Sigmoid colon (tissue), 4 donors: ENCODE results near the gene CLEC20A.

ENCODE experiments used
- EP300 ChIP-seq, 4 donors: sonication (generic); formaldehyde crosslinking; IDR thresholded peaks; one replicate each; pipeline ENCODE4 v1.6.1; 2017; ENCODE audit warnings: antibody characterized with exemption in 4 of 4
- POLR2A ChIP-seq, 2 donors: fragments of 450-650 bp; IDR thresholded peaks; one replicate each; pipeline ENCODE4 v1.6.1; 2016; ENCODE audit warnings: antibody characterized with exemption in 2 of 2, mild to moderate bottlenecking in 2 of 2, moderate library complexity in 2 of 2
- POLR2AphosphoS5 ChIP-seq, 4 donors: sonication (generic); formaldehyde crosslinking; IDR thresholded peaks; one replicate each; pipeline ENCODE4 v1.6.1; 2017; ENCODE audit warnings: antibody characterized with exemption in 4 of 4
- TF ChIP-seq, protein P1 (sequence below), 4 experiments: fragments of 450-650 bp in 3 of 4; fragments of 200-600 bp in 1 of 4; IDR thresholded peaks; one replicate each; pipeline ENCODE4 v1.5.1; 2016 to 2019; ENCODE audit warnings: antibody characterized with exemption in 4 of 4, mild to moderate bottlenecking in 3 of 4, moderate library complexity in 2 of 4

- TF ChIP-seq, protein P1, sequence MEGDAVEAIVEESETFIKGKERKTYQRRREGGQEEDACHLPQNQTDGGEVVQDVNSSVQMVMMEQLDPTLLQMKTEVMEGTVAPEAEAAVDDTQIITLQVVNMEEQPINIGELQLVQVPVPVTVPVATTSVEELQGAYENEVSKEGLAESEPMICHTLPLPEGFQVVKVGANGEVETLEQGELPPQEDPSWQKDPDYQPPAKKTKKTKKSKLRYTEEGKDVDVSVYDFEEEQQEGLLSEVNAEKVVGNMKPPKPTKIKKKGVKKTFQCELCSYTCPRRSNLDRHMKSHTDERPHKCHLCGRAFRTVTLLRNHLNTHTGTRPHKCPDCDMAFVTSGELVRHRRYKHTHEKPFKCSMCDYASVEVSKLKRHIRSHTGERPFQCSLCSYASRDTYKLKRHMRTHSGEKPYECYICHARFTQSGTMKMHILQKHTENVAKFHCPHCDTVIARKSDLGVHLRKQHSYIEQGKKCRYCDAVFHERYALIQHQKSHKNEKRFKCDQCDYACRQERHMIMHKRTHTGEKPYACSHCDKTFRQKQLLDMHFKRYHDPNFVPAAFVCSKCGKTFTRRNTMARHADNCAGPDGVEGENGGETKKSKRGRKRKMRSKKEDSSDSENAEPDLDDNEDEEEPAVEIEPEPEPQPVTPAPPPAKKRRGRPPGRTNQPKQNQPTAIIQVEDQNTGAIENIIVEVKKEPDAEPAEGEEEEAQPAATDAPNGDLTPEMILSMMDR (IDR thresholded peaks at IDR 0.05): no peak
- no peak for TF ChIP-seq POLR2A (IDR thresholded peaks at IDR 0.05)
- no peak for TF ChIP-seq EP300 (IDR thresholded peaks at IDR 0.05)
- TF ChIP-seq POLR2AphosphoS5 (IDR thresholded peaks at IDR 0.05): no peak
These were observed 40.8 kb upstream of the CLEC20A start for GRCh38 chr1:178537382-178538090.
